ENCODE results near the gene SEM1.
"Not testable (repeated sequence)": the region's sequence is repeated elsewhere in the genome, so short reads cannot be mapped to it uniquely, and the experiment has no call there.

Gene SEM1

DNA sequence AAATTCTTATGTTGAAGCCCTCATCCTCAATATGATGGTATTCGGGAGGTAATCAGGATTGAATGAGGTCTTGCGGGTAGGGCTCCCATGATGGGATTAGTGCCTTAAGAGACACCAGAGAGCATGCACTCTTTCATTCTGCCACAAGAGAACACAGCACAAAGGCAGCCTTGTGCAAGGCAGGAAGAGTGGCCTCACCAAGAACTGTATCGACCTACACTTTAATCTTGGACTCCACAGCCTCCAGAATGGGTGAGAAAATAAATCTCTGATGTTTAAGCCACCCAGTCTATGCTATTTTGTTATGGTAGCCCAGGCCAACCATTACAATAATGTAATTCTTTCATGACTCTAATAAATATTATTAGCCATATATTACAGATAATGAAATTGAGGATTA is 8.4 kb downstream of the SEM1 start:
- DNase-seq (ENCODE audit: low spot score), result no peak

GRCh38 chr7:96700516-96700915 is 9.1 kb downstream of the SEM1 start:
- DNase-seq (ENCODE audit: low spot score), result no peak

DNA sequence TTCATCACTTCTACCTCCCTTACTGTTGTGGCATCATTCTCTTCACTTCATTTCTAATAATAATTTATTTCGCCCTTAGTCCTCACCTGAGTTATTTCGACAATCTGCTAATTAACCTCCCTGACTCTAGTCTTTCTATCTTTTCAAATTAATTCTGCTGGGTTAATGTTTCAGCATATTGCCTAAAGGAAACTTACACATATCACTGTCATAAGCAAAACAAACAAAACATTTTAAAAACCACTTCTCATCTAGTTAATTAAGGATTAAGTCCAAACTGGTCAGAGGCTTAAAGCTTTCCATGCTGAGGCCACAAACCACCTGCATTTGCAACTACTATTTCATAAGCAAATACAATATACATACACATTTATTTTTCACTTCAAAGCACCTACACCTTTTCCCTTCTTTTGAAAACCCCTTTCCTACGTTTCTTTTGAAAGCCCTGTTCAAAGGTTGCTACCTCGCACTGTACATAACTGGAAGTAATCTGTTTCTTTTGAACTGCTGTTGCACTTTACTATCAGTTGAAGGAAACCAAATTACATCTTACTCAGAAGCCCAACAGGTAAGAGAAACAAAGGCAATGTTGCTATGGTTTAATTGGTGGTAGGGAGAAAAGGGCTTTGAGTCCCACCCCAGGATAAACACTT is 10.3 kb downstream of the SEM1 start:
- DNase-seq (ENCODE audit: low spot score), result no peak

DNA sequence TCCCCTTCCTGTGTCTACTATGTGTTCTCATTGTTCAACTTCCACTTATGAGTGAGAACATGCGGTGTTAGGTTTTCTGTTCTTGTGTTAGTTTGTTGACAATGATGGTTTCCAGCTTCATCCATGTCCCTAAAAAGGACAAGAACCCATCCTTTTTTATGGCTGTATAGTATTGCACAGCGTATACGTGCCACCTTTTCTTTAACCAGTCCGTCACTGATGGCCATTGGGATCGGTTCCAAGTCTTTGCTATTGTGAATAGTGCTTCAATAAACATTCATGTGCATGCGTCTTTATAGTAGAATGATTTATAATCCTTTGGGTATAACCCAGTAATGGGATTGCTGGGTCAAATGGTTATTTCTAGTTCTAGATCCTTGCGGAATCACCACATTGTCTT is 11.2 kb downstream of the SEM1 start:
- DNase-seq (ENCODE audit: low spot score), result not testable (repeated sequence)

- DNase-seq (ENCODE audit: low spot score), result no peak
Measured at GRCh38 chr7:96697822-96698221, 11.8 kb downstream of the SEM1 start.

- DNase-seq (ENCODE audit: low spot score), result no peak
Measured at GRCh38 chr7:96695581-96695980, 14.1 kb downstream of the SEM1 start.

- DNase-seq (ENCODE audit: low spot score), result no peak
Measured at GRCh38 chr7:96694082-96694481, 15.6 kb downstream of the SEM1 start.

GRCh38 chr7:96691702-96692101 is 17.9 kb downstream of the SEM1 start:
- DNase-seq (ENCODE audit: low spot score), result no peak

GRCh38 chr7:96689414-96689813 is 20.2 kb downstream of the SEM1 start:
- no peak for DNase-seq (ENCODE audit: low spot score)

DNA sequence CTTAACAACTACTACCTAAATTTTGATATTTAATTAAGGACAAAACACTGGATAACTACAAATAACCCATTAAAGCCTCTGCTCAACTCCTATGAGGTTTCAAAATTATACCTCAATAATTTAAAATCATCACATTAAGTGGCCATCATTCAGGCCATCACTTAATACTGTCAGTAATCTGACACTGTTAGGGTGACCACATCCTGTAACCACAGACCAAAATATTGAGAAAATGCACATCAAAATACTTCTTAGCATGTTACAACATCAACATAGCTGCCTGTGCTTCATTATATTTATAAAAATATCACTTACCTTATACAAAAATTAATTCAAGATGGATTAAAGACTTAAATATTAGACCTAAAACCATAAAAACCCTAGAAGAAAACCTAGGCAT is 23.3 kb downstream of the SEM1 start:
- DNase-seq (ENCODE audit: low spot score), result no peak

DNA sequence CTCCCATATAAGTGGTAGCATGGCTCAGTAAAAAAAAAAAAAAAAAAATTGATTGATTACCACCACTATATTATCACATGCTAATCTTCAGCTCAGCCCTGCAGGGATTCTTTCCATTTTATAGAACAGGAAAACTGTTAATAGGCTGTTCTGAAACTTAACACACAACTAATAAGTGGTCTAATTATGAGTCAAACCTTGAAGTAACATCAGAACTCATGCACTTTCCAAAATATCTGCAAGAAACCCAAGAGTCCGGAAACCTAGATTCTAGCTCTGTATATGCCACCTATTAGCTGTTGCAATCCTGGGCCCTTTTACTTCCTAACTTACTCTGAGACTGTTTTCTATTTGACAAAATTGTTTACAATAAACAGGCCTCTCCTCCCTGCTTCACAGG is 23.9 kb downstream of the SEM1 start:
- DNase-seq (ENCODE audit: low spot score), result no peak

DNA sequence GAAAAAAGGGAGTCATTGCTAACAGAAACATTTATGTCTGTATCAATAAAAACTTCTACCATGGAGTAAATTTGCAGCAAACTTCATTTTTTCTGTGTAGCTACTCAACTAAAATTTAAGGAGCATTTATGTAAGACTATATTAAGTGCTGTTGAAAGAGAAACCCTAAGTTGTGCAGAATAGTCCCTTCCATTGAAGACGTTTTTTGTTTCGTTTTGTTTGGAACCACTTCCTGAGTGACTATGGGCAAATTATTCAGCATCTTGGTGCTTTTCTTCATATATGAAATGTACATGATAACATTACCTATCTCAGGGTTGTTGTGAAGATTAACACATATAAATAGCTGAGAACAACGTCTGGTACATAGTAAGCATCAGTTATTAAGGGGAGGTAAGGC is 24.3 kb downstream of the SEM1 start:
- no peak for DNase-seq (ENCODE audit: low spot score)

DNA sequence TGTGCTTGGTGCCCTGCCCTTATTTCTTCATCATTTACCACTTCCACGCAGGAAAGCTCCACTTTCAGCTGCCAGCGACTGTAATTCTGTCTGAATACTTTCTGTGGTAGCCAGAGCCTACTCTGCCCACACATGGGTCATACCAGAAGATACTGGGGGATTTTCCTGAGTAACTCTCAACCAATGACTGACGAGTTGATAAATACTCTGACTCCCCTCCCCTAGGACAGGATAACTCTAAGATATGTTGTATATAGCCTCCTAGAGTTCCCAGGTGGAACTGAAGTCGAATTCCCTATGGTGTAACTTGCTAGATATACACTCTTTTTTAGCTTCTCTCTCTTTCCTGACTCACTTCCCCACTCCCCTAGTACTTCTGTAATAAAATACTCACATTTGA is 29.8 kb downstream of the SEM1 start:
- DNase-seq (ENCODE audit: low spot score), result no peak

GRCh38 chr7:96676919-96677318 is 32.7 kb downstream of the SEM1 start:
- no peak for DNase-seq (ENCODE audit: low spot score)

DNA sequence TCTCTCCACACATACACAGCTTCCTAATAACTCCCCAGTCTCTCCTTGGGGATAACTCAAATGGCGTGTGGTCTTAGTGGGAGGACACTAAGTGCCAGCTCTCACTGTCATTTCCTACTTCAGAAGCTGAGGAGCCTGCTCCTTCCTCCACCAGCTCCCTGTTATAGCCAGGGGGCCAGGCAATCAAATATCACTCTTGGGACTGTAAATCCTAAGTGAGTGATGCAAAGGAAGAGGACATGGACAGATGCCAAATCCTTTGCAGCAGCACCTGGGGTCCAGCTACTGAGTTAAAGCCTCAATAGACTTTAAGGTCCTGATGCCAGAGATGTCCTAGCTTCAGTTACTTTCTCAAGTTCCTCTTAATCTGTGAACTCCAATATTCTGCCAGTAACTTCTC is 34.1 kb downstream of the SEM1 start:
- no peak for DNase-seq (ENCODE audit: low spot score)

- DNase-seq (ENCODE audit: low spot score), result no peak
Measured at GRCh38 chr7:96674565-96674964, 35.1 kb downstream of the SEM1 start.

- DNase-seq (ENCODE audit: low spot score), result no peak
Measured at GRCh38 chr7:96671854-96672253, 37.8 kb downstream of the SEM1 start.

GRCh38 chr7:96670338-96671289 is 39.0 kb downstream of the SEM1 start:
- no peak for DNase-seq (ENCODE audit: low spot score)

DNA sequence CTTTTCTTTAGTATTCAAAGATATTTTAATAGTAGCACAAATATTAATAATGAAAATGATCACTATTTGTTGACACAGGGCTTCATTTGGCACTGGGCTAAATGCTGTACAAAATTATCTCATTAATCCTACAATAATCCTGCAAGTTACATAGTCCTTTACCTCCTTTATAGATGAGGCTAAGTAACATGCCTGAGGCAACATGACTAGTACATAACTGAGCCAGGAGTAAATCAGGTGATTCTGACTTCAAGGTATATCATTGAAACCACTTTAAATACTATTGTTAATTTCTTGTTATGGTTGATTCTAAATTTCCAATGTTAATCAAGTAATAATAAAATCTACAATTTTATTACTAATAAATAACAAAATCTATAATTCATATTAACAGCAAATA is 39.8 kb downstream of the SEM1 start:
- DNase-seq (ENCODE audit: low spot score), result no peak

- no peak for DNase-seq (ENCODE audit: low spot score)
Measured at GRCh38 chr7:96667026-96667425, 42.6 kb downstream of the SEM1 start.

DNA sequence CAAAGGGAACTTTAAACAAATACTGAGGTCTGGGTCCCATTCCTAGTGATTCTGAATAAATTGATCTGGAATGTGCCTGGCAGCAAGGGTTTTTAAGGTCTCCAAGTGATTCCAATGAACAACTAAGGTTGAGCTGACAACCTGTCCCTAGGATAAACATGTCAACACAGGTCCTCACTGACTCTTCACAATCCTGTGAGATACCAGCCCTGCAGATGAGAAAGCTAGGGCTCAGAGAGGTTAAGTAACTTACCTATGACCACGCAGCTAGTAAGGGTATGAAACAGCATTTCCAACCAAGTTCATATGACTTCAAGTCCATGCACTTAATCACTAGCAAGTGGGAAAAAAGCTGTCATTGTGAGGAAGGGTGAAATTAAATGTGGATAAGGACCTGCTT is 44.0 kb downstream of the SEM1 start:
- DNase-seq (ENCODE audit: low spot score), result no peak

DNA sequence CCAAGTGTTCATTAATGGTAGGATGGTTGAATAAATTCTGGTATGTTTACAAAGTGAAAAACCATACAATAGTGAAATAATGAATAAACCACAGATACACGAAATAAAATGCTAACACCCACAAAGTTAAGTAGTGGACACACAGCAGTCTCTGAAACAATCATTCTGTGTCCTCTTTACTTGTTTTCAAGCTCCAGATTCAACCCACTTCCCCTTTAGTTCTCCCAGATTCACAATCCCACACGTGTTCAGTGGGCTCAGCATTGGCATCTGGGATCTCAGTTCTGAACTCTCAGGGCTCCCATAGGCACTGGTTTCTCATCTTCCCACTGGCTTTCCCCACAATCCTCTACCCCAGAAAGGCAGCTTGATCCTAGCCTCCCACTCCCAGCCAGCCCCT is 44.9 kb downstream of the SEM1 start:
- DNase-seq (ENCODE audit: low spot score), result no peak

GRCh38 chr7:96663871-96664445 is 45.7 kb downstream of the SEM1 start:
- DNase-seq (ENCODE audit: low spot score), result no peak

Data from iPS-NIHi11 (cell line).